MV-4-11 (cell line): Measurements from ENCODE around the gene ITK.

Experiments
- DNase-seq: peaks from one replicate; lab custom pipeline; 2025; lab: John Stamatoyannopoulos, UW

The ITK gene

GRCh38 chr5:157283434-157283833 lies 102.8 kb downstream of the ITK start:
- peak; percentile 37 for DNase-seq

DNA sequence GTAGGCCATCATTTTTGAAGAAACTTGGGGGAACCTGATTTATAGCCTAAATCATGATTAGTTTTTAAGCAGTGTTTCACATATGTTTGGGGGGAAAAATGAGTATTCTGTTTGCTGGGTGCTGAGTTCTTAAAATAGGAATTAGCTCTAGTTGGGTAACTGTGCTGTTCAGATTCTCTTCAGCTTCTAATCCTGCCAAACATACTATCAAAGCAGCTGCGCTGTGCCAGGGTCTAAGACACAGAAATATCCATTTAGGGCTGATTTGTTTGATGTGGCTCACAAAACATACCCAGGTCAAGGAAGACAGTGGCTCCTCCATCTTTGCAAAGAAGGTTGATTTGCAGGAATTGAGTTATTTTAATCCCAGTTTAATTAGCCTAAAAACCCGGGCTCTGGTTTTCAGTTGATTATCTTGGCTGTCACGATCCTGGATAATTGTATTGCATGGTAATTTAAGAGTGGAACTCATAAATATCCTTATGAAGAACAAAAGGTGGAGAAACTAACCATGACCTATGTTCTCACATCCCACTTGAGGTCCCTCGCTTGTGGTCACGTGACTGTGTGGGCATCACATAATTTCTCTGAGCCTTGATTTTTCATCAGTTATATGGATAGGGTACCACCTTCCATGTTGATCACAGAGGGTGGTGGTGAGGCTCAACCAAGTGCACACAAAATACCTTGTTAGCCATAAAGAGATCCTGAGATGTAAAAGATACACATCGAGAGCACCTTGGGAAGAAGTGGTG lies 104.0 kb downstream of the ITK start:
- no peak for DNase-seq

DNA sequence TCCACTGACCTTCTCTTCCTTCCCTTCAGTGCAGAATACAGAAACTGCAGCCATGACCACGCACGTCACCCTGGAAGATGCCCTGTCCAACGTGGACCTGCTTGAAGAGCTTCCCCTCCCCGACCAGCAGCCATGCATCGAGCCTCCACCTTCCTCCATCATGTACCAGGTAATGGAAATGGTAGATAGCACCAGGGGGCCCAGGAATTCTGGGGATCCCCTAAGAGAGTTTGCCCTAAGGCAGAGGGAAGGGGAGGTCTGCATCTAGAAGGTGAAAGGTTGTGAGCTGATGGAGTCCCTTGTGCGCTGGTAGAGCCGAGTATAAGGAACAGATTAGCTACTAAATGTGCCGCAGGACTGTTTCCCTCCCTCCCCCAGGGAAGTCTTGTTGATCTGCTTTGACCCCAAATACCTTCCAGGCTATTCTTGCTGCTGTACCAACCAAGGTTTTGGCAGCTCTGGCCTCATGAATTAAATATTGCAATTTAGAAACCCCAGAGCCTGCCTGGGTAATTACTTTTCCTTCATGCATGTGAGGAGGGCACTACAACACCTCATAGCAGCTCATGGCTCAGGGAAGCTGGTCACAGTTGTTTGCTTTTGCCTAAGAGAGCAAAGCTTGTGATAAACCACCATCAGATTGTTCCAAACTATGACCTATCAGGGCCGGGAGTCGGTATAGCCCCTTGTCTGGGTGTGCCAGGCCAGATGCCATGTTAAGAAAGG lies 104.8 kb downstream of the ITK start:
- no peak for DNase-seq

GRCh38 chr5:157286761-157287211 lies 106.1 kb downstream of the ITK start:
- DNase-seq: no peak

GRCh38 chr5:157288405-157289163 lies 107.9 kb downstream of the ITK start:
- DNase-seq: no peak

DNA sequence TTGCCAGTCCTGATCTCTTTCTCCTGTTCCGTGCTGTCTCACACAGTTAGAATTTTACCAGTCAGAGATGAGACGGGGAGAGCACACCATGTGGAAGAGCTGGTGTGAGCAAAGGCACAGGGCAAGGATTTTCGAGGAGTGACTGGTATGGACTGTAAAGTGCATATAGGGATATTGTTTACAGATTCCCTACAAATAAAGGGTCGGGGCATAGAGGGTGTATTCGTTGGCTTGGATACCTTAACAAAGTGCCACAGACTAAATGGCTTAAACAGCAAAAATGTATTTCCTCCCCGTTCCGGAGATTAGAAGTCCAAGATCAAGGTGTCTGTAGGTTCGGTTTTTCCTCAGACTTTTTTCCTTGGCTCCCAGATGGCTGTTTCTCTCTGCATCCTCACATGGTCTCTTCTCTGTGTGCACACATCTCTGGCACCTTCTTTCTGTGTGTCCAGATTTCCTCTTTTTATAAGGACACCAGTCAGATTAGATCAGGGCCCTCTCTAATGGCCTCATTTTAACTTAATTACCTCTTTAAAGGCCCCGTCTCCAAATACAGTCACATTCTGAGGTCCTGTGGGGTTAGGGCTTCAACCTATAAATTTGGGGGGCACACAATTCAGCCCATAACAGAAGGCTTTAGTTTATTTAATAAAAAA lies 108.7 kb downstream of the ITK start:
- no peak for DNase-seq

DNA sequence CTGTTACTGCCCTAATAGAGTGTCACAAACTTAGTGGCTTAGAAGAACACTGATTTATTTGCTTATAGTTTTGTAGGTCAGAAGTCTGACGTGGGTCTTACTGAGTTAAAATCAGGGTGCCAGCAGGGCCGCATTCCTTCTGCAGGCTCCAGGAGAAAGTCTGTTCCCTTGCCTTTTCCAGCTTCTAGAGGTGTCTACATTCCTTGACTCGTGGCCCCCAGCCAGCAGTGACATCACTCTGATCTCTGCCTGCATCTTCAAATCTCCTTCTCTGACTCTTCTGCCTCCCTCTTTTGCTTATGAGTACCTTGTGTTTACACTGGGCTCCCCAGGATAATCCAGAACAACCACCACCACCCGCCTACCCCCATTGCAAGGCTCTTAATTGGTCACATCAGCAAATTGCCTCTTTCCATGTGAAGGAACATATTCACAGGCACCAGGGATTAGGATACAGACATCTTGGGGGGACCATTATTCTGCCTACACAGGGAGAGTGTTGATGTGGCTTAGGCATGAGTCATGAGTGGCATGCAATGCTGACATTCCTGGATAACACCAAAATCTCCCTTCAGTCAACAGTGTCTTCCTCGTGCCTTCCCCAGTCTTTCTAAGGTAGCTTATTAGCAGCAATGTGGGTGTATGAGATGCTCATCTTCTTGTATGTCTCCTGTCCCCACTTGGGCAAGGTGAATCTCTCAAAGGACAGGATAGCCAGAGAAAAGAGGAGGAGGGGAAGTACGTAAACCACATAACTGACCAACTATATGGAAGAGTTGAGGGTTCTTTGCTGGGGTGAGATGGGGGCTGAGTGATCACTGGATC lies 109.7 kb downstream of the ITK start:
- no peak for DNase-seq

GRCh38 chr5:157290981-157291711 lies 110.5 kb downstream of the ITK start:
- DNase-seq: peak; percentile 13

DNA sequence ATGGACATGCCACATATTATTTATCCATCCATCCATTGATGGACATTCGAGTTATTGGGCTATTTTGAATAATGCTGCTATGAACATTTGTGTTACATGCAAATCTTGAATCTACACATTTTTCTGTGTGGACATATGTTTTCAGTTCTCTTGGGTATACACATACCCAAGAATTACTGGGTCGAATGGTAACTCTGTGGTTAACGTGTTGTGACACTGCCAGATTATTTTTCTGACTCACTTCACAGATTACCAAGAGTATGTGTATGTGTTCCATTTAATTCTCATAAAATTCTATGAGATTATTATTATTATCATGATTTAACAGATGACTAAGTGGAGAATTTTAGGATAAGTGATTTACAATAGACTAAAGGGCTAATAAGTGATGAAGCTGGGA lies 112.0 kb downstream of the ITK start:
- DNase-seq: no peak

- DNase-seq: no peak
Observed at GRCh38 chr5:157294407-157295091, 113.9 kb downstream of the ITK start.

DNA sequence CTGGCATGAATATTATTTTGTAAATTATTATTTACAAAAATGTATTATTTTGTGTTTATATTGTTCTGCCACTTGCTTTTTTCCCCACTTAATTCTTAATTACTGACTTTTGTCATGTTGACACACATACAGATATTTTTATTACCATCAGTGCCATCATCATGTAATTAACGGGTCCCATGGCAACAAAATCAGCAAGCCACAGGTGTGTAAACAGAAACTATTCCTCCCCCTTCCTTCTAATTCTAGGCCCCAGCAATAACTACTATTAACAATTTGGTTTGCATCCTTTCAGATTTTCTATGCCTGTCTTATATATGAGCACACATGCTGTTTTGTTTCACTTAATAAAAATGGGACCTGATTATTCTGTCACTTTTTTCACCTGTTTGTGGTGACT lies 114.6 kb downstream of the ITK start:
- DNase-seq: no peak

- DNase-seq: no peak
Observed at GRCh38 chr5:157300564-157300963, 119.9 kb downstream of the ITK start.

- DNase-seq: no peak
Observed at GRCh38 chr5:157301066-157301465, 120.4 kb downstream of the ITK start.

DNA sequence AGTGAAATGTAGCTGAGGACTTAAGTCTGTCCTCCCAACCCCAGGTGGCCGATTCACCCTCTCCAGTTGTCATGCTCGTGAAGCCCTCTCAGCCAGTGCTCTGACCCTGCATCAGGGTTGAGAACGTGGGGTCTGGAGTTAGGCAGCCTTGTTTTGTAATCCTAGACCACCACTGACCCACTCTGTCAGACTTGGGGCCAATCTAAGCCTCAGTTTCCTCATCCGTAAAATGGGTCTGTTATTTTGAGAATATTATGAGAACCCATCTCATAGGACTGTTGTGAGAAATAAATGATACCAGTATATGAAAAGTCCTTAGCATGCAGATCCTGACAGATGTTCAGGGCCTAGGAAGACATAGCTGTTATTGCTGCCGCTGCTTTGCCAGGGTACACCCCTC lies 122.4 kb downstream of the ITK start:
- DNase-seq: no peak

DNA sequence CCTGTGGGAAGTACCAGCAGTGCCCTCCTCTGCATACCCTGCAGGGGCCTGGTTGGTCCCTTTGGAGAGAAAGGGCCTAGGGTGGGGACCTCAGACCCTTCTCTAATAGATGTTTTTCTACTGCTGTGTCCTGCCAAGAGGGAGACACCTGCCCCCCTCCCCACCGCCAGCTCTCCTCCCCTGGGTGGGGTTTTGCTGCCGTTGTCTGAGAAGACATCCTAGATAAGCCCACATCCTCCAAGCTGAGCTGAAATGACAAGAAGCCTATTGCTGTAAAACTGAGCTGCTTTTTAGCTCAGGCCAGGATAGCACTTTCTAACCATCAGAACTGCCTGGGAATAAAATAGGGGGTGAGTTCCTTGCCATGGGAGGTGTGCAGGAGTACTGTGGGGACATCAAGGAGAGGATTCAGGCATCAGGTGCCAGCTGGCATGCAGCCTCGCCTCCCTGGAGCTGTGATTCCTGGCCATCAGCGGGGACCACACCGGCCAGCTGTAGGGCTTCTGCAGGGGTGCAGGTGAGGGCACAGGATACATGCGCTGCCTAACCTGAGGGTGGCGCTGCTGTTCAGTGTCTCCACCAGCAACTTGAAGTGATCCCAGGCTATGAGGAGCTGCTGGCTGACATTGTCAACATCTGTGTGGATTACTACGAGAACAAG lies 123.2 kb downstream of the ITK start:
- no peak for DNase-seq
